ENCODE results near the gene FXR2.

The FXR2 gene

GRCh38 chr17:7549401-7550055 lies 65.2 kb downstream of the FXR2 start:
- TF ChIP-seq CTCF (IDR thresholded peaks at IDR 0.05; ENCODE audit: low read length, missing control alignments) = no peak
- H3K4me3 ChIP-seq (replicated peaks; ENCODE audit: low read depth, low read length) = peak overlapping the region; percentile 58
- no peak for DNase-seq (ENCODE audit: low read depth)

- peak within 1 kb of the TSS; percentile 58 for H3K4me3 ChIP-seq (replicated peaks; ENCODE audit: low read depth, low read length)
- no peak for DNase-seq (ENCODE audit: low read depth)
- no peak for TF ChIP-seq CTCF (IDR thresholded peaks at IDR 0.05; ENCODE audit: low read length, missing control alignments)
These were observed 65.9 kb downstream of the FXR2 start, which contains the start of gene TNFSF12 for GRCh38 chr17:7548585-7549400. Gene TNFSF12 (plus strand): TSS chr17:7549058. CDS start chr17:7549154, 96 bp downstream.

GRCh38 chr17:7544911-7545310 lies 69.8 kb downstream of the FXR2 start:
- no peak for TF ChIP-seq CTCF (IDR thresholded peaks at IDR 0.05; ENCODE audit: low read length, missing control alignments)
- no peak overlapping the region for H3K4me3 ChIP-seq (replicated peaks; ENCODE audit: low read depth, low read length)
- DNase-seq (ENCODE audit: low read depth) = no peak
